ENCODE data around the gene COG7.

DNA sequence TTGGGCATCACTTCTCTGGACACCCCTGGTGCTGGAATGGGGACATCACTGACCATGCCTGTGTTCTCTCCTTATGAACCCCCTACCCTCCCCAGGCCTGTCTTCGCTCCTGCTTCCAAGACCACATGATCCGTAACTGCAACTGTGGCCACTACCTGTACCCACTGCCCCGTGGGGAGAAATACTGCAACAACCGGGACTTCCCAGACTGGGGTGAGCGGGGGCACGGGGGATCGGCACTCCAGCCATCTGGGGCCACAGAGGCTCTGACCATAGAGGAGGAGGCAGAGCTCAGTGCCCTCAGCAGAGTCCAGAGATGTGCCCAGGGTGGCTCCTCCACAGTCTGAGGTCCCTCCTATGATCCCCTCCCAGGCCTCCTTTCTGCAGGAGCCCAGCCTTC, 77.3 kb downstream of the COG7 start:
- TF ChIP-seq, protein P1, sequence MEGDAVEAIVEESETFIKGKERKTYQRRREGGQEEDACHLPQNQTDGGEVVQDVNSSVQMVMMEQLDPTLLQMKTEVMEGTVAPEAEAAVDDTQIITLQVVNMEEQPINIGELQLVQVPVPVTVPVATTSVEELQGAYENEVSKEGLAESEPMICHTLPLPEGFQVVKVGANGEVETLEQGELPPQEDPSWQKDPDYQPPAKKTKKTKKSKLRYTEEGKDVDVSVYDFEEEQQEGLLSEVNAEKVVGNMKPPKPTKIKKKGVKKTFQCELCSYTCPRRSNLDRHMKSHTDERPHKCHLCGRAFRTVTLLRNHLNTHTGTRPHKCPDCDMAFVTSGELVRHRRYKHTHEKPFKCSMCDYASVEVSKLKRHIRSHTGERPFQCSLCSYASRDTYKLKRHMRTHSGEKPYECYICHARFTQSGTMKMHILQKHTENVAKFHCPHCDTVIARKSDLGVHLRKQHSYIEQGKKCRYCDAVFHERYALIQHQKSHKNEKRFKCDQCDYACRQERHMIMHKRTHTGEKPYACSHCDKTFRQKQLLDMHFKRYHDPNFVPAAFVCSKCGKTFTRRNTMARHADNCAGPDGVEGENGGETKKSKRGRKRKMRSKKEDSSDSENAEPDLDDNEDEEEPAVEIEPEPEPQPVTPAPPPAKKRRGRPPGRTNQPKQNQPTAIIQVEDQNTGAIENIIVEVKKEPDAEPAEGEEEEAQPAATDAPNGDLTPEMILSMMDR (conservative IDR thresholded peaks at IDR 0.05 in 1 of 2, IDR thresholded peaks at IDR 0.05 in 1 of 2; ENCODE audit: low read depth in 1 of 2, low read length in 2 of 2) = no peak
- TF ChIP-seq EZH2 (IDR thresholded peaks at IDR 0.05; ENCODE audit: low read length, missing control alignments) = no peak
